A549 (cell line): ENCODE results near the gene LSM12. TPM values are rescaled to one million over a fixed set of nuclear protein-coding genes. Genes with fewer than 3 reads are reported as not detected.

Experiments
- ATAC-seq, 2 experiments: fragments of 200-7000 bp in 1 of 2; fragments of >200 bp in 1 of 2; cut with Nextera tagmentation in 1 of 2; cut with Tn5 transposase in 1 of 2; 3 replicates each; pipeline versions ENCODE4 v1.8.0 to v1.9.1; 2018 to 2020; ENCODE audit warnings: mild to moderate bottlenecking in 1 of 2, moderate library complexity in 1 of 2
- CTCF ChIA-PET: fragments of 300-600 bp; sonication (Branson Sonifier 250); formaldehyde crosslinking; extraction: SDS; loops from one replicate; lab custom pipeline; 2021; ENCODE audit warnings: antibody characterized with exemption, inconsistent platforms; lab: Yijun Ruan, JAX
- POLR2A ChIA-PET: fragments of 350-600 bp; formaldehyde crosslinking; extraction: SDS; loops from one replicate; lab custom pipeline; 2021; ENCODE audit warnings: antibody characterized with exemption, inconsistent platforms; lab: Yijun Ruan, JAX
- DNase-seq, 2 experiments: peaks; one replicate each; pipeline versions ENCODE4 v3.0.0 to v3.0.0-alpha.2; 2011 to 2016; ENCODE audit warnings: low read depth in 1 of 2, low spot score in 1 of 2
- FAIRE-seq: peaks from 2 replicates; lab custom pipeline; 2011; peaks lifted over from hg19 to GRCh38; lab: Jason Lieb, UNC
- H3K27ac ChIP-seq, 2 experiments: fragments of >200 bp; sonication (Bioruptor Twin); formaldehyde crosslinking; 3 replicates each; pipeline ENCODE4 v1.5.1; 2016 to 2017
- H3K4me1 ChIP-seq: fragments of >200 bp; sonication (Bioruptor Twin); formaldehyde crosslinking; 3 replicates; pipeline ENCODE4 v1.6.1; 2016
- H3K4me2 ChIP-seq: fragments of >200 bp; sonication (Bioruptor Twin); formaldehyde crosslinking; 3 replicates; pipeline ENCODE4 v1.6.1; 2016
- H3K4me3 ChIP-seq: fragments of >200 bp; sonication (Bioruptor Twin); formaldehyde crosslinking; 3 replicates; pipeline ENCODE4 v1.5.1; 2016
- H3K9me3 ChIP-seq: fragments of >200 bp; sonication (Bioruptor Twin); formaldehyde crosslinking; 3 replicates; pipeline ENCODE4 v1.6.1; 2016
- EHMT2 ChIP-seq: fragments of 200-600 bp; sonication (generic); IDR thresholded peaks from 2 replicates; pipeline ENCODE4 v1.6.1; 2016; ENCODE audit warnings: antibody characterized with exemption, low read depth, mild to moderate bottlenecking, moderate library complexity
- EP300 ChIP-seq, 2 experiments: fragments of >200 bp; sonication (Bioruptor Twin); formaldehyde crosslinking; IDR thresholded peaks; 2 replicates in 1 of 2; 3 replicates in 1 of 2; pipeline ENCODE4 v1.6.1; 2016 to 2017
- FOSB ChIP-seq: fragments of 250-450 bp; sonication (Bioruptor Pico); IDR thresholded peaks from 2 replicates; pipeline ENCODE4 v1.5.0; 2020; ENCODE audit warnings: mild to moderate bottlenecking, moderate library complexity
- HEYL ChIP-seq: fragments of 250-450 bp; sonication (Bioruptor Pico); IDR thresholded peaks from 2 replicates; pipeline ENCODE4 v1.8.0; 2021; ENCODE audit warnings: mild to moderate bottlenecking, moderate library complexity
- HOXB13 ChIP-seq: fragments of 250-450 bp; sonication (Bioruptor Pico); IDR thresholded peaks from 2 replicates; pipeline ENCODE4 v1.5.0; 2020; ENCODE audit warnings: low read depth, mild to moderate bottlenecking, moderate library complexity
- JUN ChIP-seq, 2 experiments: fragments of >200 bp; sonication (Bioruptor Twin); formaldehyde crosslinking; IDR thresholded peaks; 2 replicates in 1 of 2; 3 replicates in 1 of 2; pipeline ENCODE4 v1.6.1; 2016 to 2017
- MAZ ChIP-seq: fragments of 150-350 bp; IDR thresholded peaks from 2 replicates; pipeline ENCODE4 v1.6.1; 2014; ENCODE audit warnings: antibody characterized with exemption, low read depth, low read length, borderline replicate concordance
- NFE2L2 ChIP-seq: fragments of 150-350 bp; conservative IDR thresholded peaks from 2 replicates; pipeline ENCODE4 v1.6.1; 2014; ENCODE audit warnings: low read length
- POLR2AphosphoS2 ChIP-seq: conservative IDR thresholded peaks from 2 replicates; pipeline ENCODE4 v1.6.1; 2012; ENCODE audit warnings: low read length, improper control_type of control experiment, inconsistent platforms
- RAD21 ChIP-seq, 2 experiments: fragments of >200 bp in 1 of 2; sonication (Bioruptor Twin) in 1 of 2; formaldehyde crosslinking in 1 of 2; IDR thresholded peaks in 1 of 2; conservative IDR thresholded peaks in 1 of 2; 2 replicates in 1 of 2; 3 replicates in 1 of 2; pipeline ENCODE4 v1.6.1; 2012 to 2018; ENCODE audit warnings: inconsistent platforms in 1 of 2
- RFX5 ChIP-seq: fragments of 450-650 bp; IDR thresholded peaks from 2 replicates; pipeline ENCODE4 v1.7.1; 2014; ENCODE audit warnings: antibody characterized with exemption, mild to moderate bottlenecking, moderate library complexity
- TP53 ChIP-seq: fragments of 250-450 bp; sonication (Bioruptor Pico); IDR thresholded peaks from 2 replicates; pipeline ENCODE4 v1.5.0; 2021; ENCODE audit warnings: mild to moderate bottlenecking, moderate library complexity
- ZNF302 ChIP-seq: fragments of 250-450 bp; sonication (Bioruptor Pico); IDR thresholded peaks from 2 replicates; pipeline ENCODE4 v1.9.0; 2021; ENCODE audit warnings: inconsistent platforms, mild to moderate bottlenecking, moderate library complexity
- WGBS: methylation state at CpG from one replicate; pipeline ENCODE4 v1.1.6; 2017; ENCODE audit errors: missing lambda C conversion rate; 5-methylcytosine and 5-hydroxymethylcytosine counted together
- polyA plus RNA-seq, 4 experiments: library from polyadenylated mRNA; depleted of rRNA in 3 of 4; stranded (reverse); fragments of >200 nt; fragmentation: RNase III in 1 of 4; extraction: RNeasy Plus Mini Kit Qiagen cat#74134 plus additional on column Dnase treatment in 1 of 4; gene quantifications; 2 replicates in 3 of 4; 3 replicates in 1 of 4; pipeline ENCODE4 v1.2.3, GENCODE V29; 2011 to 2017
- TF ChIP-seq, protein P1 (sequence below): fragments of 250-450 bp; sonication (Bioruptor Pico); IDR thresholded peaks from 2 replicates; pipeline ENCODE4 v1.5.0; 2020; ENCODE audit warnings: low read depth, mild to moderate bottlenecking, moderate library complexity
- TF ChIP-seq, protein P2 (sequence below): fragments of 150-350 bp; IDR thresholded peaks from 2 replicates; pipeline ENCODE4 v1.6.1; 2014; ENCODE audit warnings: low read depth, mild to moderate bottlenecking, low read length
- TF ChIP-seq, protein P3 (sequence below): IDR thresholded peaks from 2 replicates; pipeline ENCODE4 v1.6.1; 2012; ENCODE audit warnings: low read depth, borderline replicate concordance
- TF ChIP-seq, protein P4 (sequence below): IDR thresholded peaks from 2 replicates; pipeline ENCODE4 v1.6.1; 2012
- TF ChIP-seq, protein P5 (sequence below): fragments of >200 bp; sonication (Bioruptor Twin); formaldehyde crosslinking; IDR thresholded peaks from 3 replicates; pipeline ENCODE4 v1.5.1; 2016

Gene LSM12
- polyA plus RNA-seq, 2 of the 4 experiments (the other 2 are of a cell fraction): 43.9 to 75.0 TPM

DNA sequence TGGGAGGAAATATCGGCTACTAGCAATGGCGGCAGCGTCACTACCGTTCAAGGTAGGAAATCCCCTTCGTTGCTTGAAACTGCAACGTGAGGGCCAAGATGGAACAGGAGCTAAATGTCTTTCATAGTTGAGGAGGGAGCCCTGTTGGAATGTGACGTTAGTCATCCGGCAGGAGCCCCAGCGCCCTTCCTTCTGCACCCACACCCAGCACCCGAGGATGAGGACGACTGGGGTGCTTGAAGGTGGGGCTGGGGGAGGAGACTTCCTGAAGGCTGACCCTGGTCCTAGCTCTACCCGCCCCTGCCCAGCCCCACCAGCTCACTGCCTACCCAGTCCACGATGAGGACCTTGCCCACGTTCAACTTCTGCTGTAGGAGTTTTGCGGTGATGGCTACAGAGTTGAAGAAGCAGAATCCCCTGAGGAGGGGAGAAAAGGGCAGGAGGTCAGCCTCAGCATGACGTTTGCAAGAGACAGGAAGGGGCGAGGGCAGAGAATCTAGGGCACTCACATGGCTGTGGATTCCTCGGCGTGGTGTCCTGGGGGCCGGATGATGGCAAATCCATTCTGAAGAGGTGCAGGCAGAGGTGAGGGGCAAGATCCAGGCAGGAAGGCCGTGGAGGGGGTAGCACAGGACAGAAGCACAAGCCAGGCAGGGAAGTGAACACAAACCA lies 15.9 kb upstream of the LSM12 start:
- TF ChIP-seq POLR2AphosphoS2 (0 out of 2 replicates have a peak, but pooled peaks have one; percentile 84), MAZ (no peak)
- H3K9me3 ChIP-seq: no peaks in the 10 kb centered on the region
- ATAC-seq (no peak), FAIRE-seq (no peak), DNase-seq (no peak)
- H3K27ac ChIP-seq: no peak overlapping the region
- H3K4me2 ChIP-seq: no peak overlapping the region
- 85% methylated on average over 21 of the region's 21 CpGs for WGBS
- H3K4me3 ChIP-seq: no peak overlapping the region
- peaks cover 23% of the 10 kb centered on the region for H3K4me1 ChIP-seq
- CTCF ChIA-PET: interaction anchor here (1.2 to 39.6 kb wide), 13 partner anchors 10 to 127 kb away, joined by 8 to 1202 read pairs (median 12); partner anchors contain the start of genes ASB16, G6PC3, HDAC5 and LSM12
- POLR2A ChIA-PET: interaction anchor here (0.8 to 2.6 kb wide), 4 partner anchors 12 to 104 kb away, joined by 3 to 25 read pairs (median 7); partner anchors contain the start of genes G6PC3 and TMUB2

DNA sequence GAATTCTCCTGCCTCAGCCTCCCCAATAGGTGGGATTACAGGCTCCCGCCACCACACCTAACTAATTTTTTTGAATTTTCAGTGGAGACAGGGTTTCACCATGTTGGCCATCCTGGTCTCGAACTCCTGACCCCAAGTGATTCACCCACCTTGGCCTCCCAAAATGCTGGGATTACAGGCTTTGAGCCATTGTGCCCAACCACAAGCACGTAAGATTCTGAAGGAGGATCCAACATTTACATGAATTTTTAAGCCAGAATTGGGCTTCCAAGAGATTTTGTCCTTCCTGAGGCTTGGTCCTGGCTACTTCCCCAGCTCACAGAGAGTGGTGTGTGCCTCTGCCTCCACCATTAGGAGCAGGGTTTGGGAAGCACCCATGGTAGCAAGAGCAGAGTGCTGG lies 15.2 kb upstream of the LSM12 start:
- POLR2A ChIA-PET: interaction anchor here (0.8 to 2.6 kb wide), 2 partner anchors 11 to 14 kb away, joined by 4 to 25 read pairs; partner anchors contain the start of gene G6PC3
- no peaks in the 10 kb centered on the region for H3K9me3 ChIP-seq
- FAIRE-seq (no peak), DNase-seq (no peak), ATAC-seq (no peak)
- TF ChIP-seq EP300 (IDR thresholded peaks at IDR 0.05): no peak
- TF ChIP-seq FOSB (CRISPR knock-in tag): no peak
- TF ChIP-seq, protein P1, sequence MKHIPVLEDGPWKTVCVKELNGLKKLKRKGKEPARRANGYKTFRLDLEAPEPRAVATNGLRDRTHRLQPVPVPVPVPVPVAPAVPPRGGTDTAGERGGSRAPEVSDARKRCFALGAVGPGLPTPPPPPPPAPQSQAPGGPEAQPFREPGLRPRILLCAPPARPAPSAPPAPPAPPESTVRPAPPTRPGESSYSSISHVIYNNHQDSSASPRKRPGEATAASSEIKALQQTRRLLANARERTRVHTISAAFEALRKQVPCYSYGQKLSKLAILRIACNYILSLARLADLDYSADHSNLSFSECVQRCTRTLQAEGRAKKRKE (CRISPR knock-in tag): no peak
- TF ChIP-seq MAZ: no peak
- TF ChIP-seq TP53 (CRISPR knock-in tag): no peak
- no peak for TF ChIP-seq HOXB13 (CRISPR knock-in tag)
- TF ChIP-seq, protein P2, sequence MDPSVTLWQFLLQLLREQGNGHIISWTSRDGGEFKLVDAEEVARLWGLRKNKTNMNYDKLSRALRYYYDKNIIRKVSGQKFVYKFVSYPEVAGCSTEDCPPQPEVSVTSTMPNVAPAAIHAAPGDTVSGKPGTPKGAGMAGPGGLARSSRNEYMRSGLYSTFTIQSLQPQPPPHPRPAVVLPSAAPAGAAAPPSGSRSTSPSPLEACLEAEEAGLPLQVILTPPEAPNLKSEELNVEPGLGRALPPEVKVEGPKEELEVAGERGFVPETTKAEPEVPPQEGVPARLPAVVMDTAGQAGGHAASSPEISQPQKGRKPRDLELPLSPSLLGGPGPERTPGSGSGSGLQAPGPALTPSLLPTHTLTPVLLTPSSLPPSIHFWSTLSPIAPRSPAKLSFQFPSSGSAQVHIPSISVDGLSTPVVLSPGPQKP: no peak
- no peak for TF ChIP-seq NFE2L2
- TF ChIP-seq, protein P3, sequence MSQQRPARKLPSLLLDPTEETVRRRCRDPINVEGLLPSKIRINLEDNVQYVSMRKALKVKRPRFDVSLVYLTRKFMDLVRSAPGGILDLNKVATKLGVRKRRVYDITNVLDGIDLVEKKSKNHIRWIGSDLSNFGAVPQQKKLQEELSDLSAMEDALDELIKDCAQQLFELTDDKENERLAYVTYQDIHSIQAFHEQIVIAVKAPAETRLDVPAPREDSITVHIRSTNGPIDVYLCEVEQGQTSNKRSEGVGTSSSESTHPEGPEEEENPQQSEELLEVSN: no peak
- TF ChIP-seq ZNF302 (CRISPR knock-in tag): no peak
- TF ChIP-seq, protein P4, sequence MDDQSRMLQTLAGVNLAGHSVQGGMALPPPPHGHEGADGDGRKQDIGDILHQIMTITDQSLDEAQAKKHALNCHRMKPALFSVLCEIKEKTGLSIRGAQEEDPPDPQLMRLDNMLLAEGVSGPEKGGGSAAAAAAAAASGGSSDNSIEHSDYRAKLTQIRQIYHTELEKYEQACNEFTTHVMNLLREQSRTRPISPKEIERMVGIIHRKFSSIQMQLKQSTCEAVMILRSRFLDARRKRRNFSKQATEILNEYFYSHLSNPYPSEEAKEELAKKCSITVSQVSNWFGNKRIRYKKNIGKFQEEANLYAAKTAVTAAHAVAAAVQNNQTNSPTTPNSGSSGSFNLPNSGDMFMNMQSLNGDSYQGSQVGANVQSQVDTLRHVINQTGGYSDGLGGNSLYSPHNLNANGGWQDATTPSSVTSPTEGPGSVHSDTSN: no peak
- TF ChIP-seq RFX5: no peak
- TF ChIP-seq RAD21 (conservative IDR thresholded peaks at IDR 0.05 in 1 of 2, IDR thresholded peaks at IDR 0.05 in 1 of 2): no peak
- TF ChIP-seq EHMT2: no peak
- TF ChIP-seq JUN (IDR thresholded peaks at IDR 0.05): no peak
- TF ChIP-seq HEYL: no peak
- TF ChIP-seq, protein P5, sequence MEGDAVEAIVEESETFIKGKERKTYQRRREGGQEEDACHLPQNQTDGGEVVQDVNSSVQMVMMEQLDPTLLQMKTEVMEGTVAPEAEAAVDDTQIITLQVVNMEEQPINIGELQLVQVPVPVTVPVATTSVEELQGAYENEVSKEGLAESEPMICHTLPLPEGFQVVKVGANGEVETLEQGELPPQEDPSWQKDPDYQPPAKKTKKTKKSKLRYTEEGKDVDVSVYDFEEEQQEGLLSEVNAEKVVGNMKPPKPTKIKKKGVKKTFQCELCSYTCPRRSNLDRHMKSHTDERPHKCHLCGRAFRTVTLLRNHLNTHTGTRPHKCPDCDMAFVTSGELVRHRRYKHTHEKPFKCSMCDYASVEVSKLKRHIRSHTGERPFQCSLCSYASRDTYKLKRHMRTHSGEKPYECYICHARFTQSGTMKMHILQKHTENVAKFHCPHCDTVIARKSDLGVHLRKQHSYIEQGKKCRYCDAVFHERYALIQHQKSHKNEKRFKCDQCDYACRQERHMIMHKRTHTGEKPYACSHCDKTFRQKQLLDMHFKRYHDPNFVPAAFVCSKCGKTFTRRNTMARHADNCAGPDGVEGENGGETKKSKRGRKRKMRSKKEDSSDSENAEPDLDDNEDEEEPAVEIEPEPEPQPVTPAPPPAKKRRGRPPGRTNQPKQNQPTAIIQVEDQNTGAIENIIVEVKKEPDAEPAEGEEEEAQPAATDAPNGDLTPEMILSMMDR: no peak
- no peak overlapping the region for H3K4me3 ChIP-seq
- CTCF ChIA-PET: interaction anchor here (1.0 to 39.6 kb wide), 4 partner anchors 9 to 203 kb away, joined by 3 to 1202 read pairs (median 80); partner anchors contain the start of genes ASB16, G6PC3 and HDAC5
- WGBS: 87% methylated on average over 3 of the region's 3 CpGs
- H3K4me1 ChIP-seq: peaks cover 15% of the 10 kb centered on the region
- H3K4me2 ChIP-seq: no peak overlapping the region
- H3K27ac ChIP-seq: no peak overlapping the region
